Measurements from ENCODE around the gene RNPS1.

Gene RNPS1

DNA sequence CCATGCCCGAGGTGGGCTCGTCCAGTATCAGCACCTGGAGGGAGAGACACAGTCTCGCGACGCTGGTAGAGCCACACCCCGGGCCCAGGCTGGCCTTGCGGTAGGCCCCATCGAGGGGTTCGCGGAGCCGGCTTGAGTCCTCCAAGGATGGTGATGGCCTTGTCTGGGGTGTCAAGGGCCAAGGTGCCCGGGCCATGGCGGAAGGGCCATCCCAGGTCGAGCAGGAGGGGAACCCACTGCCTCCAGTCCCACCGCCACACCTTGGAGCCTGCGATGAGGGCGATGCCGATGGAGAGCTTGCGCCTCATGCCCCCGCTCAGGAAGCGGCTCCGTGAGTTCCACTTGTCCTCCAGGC, 29.6 kb upstream of the RNPS1 start:
- no peak overlapping the region for H3K9ac ChIP-seq (ENCODE audit: low read length)
- H3K27me3 ChIP-seq (replicated peaks; ENCODE audit: insufficient read depth, low read length): peaks cover 79% of the 10 kb centered on the region
- no peaks in the 10 kb centered on the region for H3K79me2 ChIP-seq (ENCODE audit: low read length)
- no peak overlapping the region for H2AFZ ChIP-seq (ENCODE audit: low read length)
- H3K27ac ChIP-seq (ENCODE audit: low read length): no peak overlapping the region
- H3K4me1 ChIP-seq (ENCODE audit: low read length): no peaks in the 10 kb centered on the region
- DNase-seq: no peak
- no peaks in the 10 kb centered on the region for H3K9me3 ChIP-seq (replicated peaks; ENCODE audit: insufficient read depth, low read length)
- no peaks in the 10 kb centered on the region for H3K36me3 ChIP-seq (replicated peaks; ENCODE audit: insufficient read depth, low read length)
- H3K4me2 ChIP-seq (ENCODE audit: low read depth, low read length): no peak overlapping the region
- H3K9me2 ChIP-seq (replicated peaks; ENCODE audit: insufficient read depth, low read length): no peaks in the 10 kb centered on the region
- TF ChIP-seq EZH2 (optimal IDR thresholded peaks at IDR 0.05; ENCODE audit: low read depth, low read length) (no peak), CTCF (IDR thresholded peaks at IDR 0.05; ENCODE audit: low read length) (no peak), EZH2phosphoT487 (IDR thresholded peaks at IDR 0.05; ENCODE audit: low read length) (no peak)
- no peaks in the 10 kb centered on the region for H3F3A ChIP-seq (ENCODE audit: insufficient read depth, low read length)
- no peaks in the 10 kb centered on the region for H4K20me1 ChIP-seq (ENCODE audit: insufficient read depth, low read length)
- H3K4me3 ChIP-seq (ENCODE audit: low read length): no peak overlapping the region

GRCh38 chr16:2296661-2297505, 29.0 kb upstream of the RNPS1 start:
- Histone ChIP-seq H3K9me3 (replicated peaks; ENCODE audit: insufficient read depth, low read length) (no peaks in the 10 kb centered on the region), H3K36me3 (replicated peaks; ENCODE audit: insufficient read depth, low read length) (no peaks in the 10 kb centered on the region), H3K9ac (ENCODE audit: low read length) (no peak overlapping the region), H3K79me2 (ENCODE audit: low read length) (no peaks in the 10 kb centered on the region), H3K9me2 (replicated peaks; ENCODE audit: insufficient read depth, low read length) (no peaks in the 10 kb centered on the region), H3K27me3 (replicated peaks; ENCODE audit: insufficient read depth, low read length) (peaks cover 73% of the 10 kb centered on the region), H3K4me1 (ENCODE audit: low read length) (no peaks in the 10 kb centered on the region), H3K4me2 (ENCODE audit: low read depth, low read length) (no peak overlapping the region), H4K20me1 (ENCODE audit: insufficient read depth, low read length) (no peaks in the 10 kb centered on the region), H3K4me3 (ENCODE audit: low read length) (no peak overlapping the region), H3F3A (ENCODE audit: insufficient read depth, low read length) (no peaks in the 10 kb centered on the region), H3K27ac (ENCODE audit: low read length) (no peak overlapping the region), H2AFZ (ENCODE audit: low read length) (no peak overlapping the region)
- DNase-seq: peak; percentile 17
- no peak for TF ChIP-seq EZH2phosphoT487 (IDR thresholded peaks at IDR 0.05; ENCODE audit: low read length)
- peak; percentile 48 for TF ChIP-seq CTCF (IDR thresholded peaks at IDR 0.05; ENCODE audit: low read length)
- TF ChIP-seq EZH2 (optimal IDR thresholded peaks at IDR 0.05; ENCODE audit: low read depth, low read length): no peak

GRCh38 chr16:2295056-2295798, 27.3 kb upstream of the RNPS1 start:
- Histone ChIP-seq H3K9ac (ENCODE audit: low read length) (no peak overlapping the region), H3K4me1 (ENCODE audit: low read length) (no peaks in the 10 kb centered on the region), H4K20me1 (ENCODE audit: insufficient read depth, low read length) (no peaks in the 10 kb centered on the region), H3K27ac (ENCODE audit: low read length) (no peak overlapping the region), H3K27me3 (replicated peaks; ENCODE audit: insufficient read depth, low read length) (peaks cover 62% of the 10 kb centered on the region), H3K36me3 (replicated peaks; ENCODE audit: insufficient read depth, low read length) (no peaks in the 10 kb centered on the region), H3K79me2 (ENCODE audit: low read length) (no peaks in the 10 kb centered on the region), H3K9me2 (replicated peaks; ENCODE audit: insufficient read depth, low read length) (no peaks in the 10 kb centered on the region), H3K4me2 (ENCODE audit: low read depth, low read length) (no peak overlapping the region), H3K9me3 (replicated peaks; ENCODE audit: insufficient read depth, low read length) (no peaks in the 10 kb centered on the region), H3K4me3 (ENCODE audit: low read length) (no peak overlapping the region), H3F3A (ENCODE audit: insufficient read depth, low read length) (no peaks in the 10 kb centered on the region), H2AFZ (ENCODE audit: low read length) (no peak overlapping the region)
- TF ChIP-seq EZH2 (optimal IDR thresholded peaks at IDR 0.05; ENCODE audit: low read depth, low read length) (no peak), EZH2phosphoT487 (IDR thresholded peaks at IDR 0.05; ENCODE audit: low read length) (no peak), CTCF (IDR thresholded peaks at IDR 0.05; ENCODE audit: low read length) (no peak)
- DNase-seq: peak; percentile 27

All from MM.1S (cell line).